Type B pancreatic cell (in vitro differentiated cells): Measurements from ENCODE around the gene MAML2. TPM values are rescaled to one million over a fixed set of nuclear protein-coding genes. Genes with fewer than 3 reads are reported as not detected.

Experiments used
- DNase-seq: peaks from one replicate; pipeline ENCODE4 v3.0.0; 2021; ENCODE audit warnings: mixed read lengths; ENCODE audit not compliant: unreplicated experiment; ENCODE audit errors: extremely low spot score
- H3K27ac Mint-ChIP-seq: 2 replicates; pipeline ENCODE4 v1.8.0; 2021; ENCODE audit warnings: mild to moderate bottlenecking, mixed read lengths
- H3K27me3 Mint-ChIP-seq: 2 replicates; pipeline ENCODE4 v1.8.0; 2021; ENCODE audit warnings: mixed read lengths
- H3K36me3 Mint-ChIP-seq: 2 replicates; pipeline ENCODE4 v1.8.0; 2021; ENCODE audit warnings: mixed read lengths
- H3K4me1 Mint-ChIP-seq: one replicate; pipeline ENCODE4 v1.8.0; 2021; ENCODE audit warnings: mixed read lengths; ENCODE audit not compliant: unreplicated experiment
- H3K4me3 Mint-ChIP-seq: 2 replicates; pipeline ENCODE4 v1.8.0; 2021; ENCODE audit warnings: mild to moderate bottlenecking, mixed read lengths
- H3K9me3 Mint-ChIP-seq: 2 replicates; pipeline ENCODE4 v1.8.0; 2021; ENCODE audit warnings: mixed read lengths
- CTCF ChIP-seq: fragments of 200-600 bp; sonication (generic); conservative IDR thresholded peaks from 2 replicates; pipeline ENCODE4 v1.5.0; 2021; ENCODE audit warnings: antibody characterized with exemption, mild to moderate bottlenecking
- total RNA-seq: library from RNA; stranded (reverse); gene quantifications from 2 replicates; pipeline ENCODE4 v1.2.1, GENCODE V29; 2021; ENCODE audit warnings: low replicate concordance

The MAML2 gene
- total RNA-seq, 1 donor from 2014 or later = 20.8 TPM

- peaks cover 20% of the 10 kb centered on the region for H3K4me1 Mint-ChIP-seq
- no peaks in the 10 kb centered on the region for H3K27me3 Mint-ChIP-seq
- H3K27ac Mint-ChIP-seq = no peak overlapping the region
- peaks cover 12% of the 10 kb centered on the region for H3K36me3 Mint-ChIP-seq
- no peaks in the 10 kb centered on the region for H3K9me3 Mint-ChIP-seq
- H3K4me3 Mint-ChIP-seq = no peak overlapping the region
- TF ChIP-seq CTCF = no peak
- DNase-seq = no peak
Measured at GRCh38 chr11:96293109-96293508, 49.9 kb downstream of the MAML2 start.

- H3K27me3 Mint-ChIP-seq = no peaks in the 10 kb centered on the region
- H3K9me3 Mint-ChIP-seq = no peaks in the 10 kb centered on the region
- H3K27ac Mint-ChIP-seq = no peak overlapping the region
- DNase-seq = no peak
- no peak for TF ChIP-seq CTCF
- peaks cover 26% of the 10 kb centered on the region for H3K4me1 Mint-ChIP-seq
- no peak overlapping the region for H3K4me3 Mint-ChIP-seq
- peaks cover 10% of the 10 kb centered on the region for H3K36me3 Mint-ChIP-seq
Measured at GRCh38 chr11:96292291-96293010, 50.5 kb downstream of the MAML2 start.

- Mint-ChIP-seq H3K27me3 (no peaks in the 10 kb centered on the region), H3K4me1 (peaks cover 31% of the 10 kb centered on the region), H3K36me3 (peaks cover 10% of the 10 kb centered on the region)
Measured at GRCh38 chr11:96290631-96291030, 52.4 kb downstream of the MAML2 start.

GRCh38 chr11:96290031-96290430, 53.0 kb downstream of the MAML2 start:
- Mint-ChIP-seq H3K4me1 (peaks cover 31% of the 10 kb centered on the region), H3K9me3 (no peaks in the 10 kb centered on the region), H3K27ac (no peak overlapping the region), H3K36me3 (peaks cover 15% of the 10 kb centered on the region), H3K4me3 (no peak overlapping the region), H3K27me3 (no peaks in the 10 kb centered on the region)
- TF ChIP-seq CTCF = no peak
- no peak for DNase-seq

More at GRCh38 chr11:96290631-96291030, 52.4 kb downstream of the MAML2 start:
- Mint-ChIP-seq H3K9me3 (no peaks in the 10 kb centered on the region), H3K27ac (no peak overlapping the region), H3K4me3 (no peak overlapping the region)
- no peak for TF ChIP-seq CTCF
- DNase-seq = no peak

GRCh38 chr11:96288915-96289314, 54.1 kb downstream of the MAML2 start:
- Mint-ChIP-seq H3K9me3 (no peaks in the 10 kb centered on the region), H3K4me3 (no peak overlapping the region), H3K36me3 (peaks cover 17% of the 10 kb centered on the region), H3K4me1 (peaks cover 23% of the 10 kb centered on the region), H3K27ac (no peak overlapping the region), H3K27me3 (no peaks in the 10 kb centered on the region)
- TF ChIP-seq CTCF = no peak
- DNase-seq = no peak
